B cell (primary cell): Measurements from ENCODE around the gene MDH2.
"Not testable (repeated sequence)": the region's sequence is repeated elsewhere in the genome, so short reads cannot be mapped to it uniquely, and the experiment has no call there.

Source experiments
- CTCF ChIP-seq: fragments of 200-600 bp; IDR thresholded peaks from one replicate; pipeline ENCODE4 v1.8.0; 2022; ENCODE audit warnings: antibody characterized with exemption, mild to moderate bottlenecking
- EZH2 ChIP-seq: IDR thresholded peaks from 2 replicates; pipeline ENCODE4 v1.6.1; 2012; ENCODE audit warnings: borderline replicate concordance, low read depth, mild to moderate bottlenecking, moderate library complexity, low read length; ENCODE audit not compliant: insufficient read depth, poor library complexity, severe bottlenecking

GRCh38 chr7:76058745-76059144, 10.8 kb downstream of the MDH2 start:
- TF ChIP-seq CTCF, EZH2: not testable (repeated sequence)
